ENCODE data around the gene AK3.

DNA sequence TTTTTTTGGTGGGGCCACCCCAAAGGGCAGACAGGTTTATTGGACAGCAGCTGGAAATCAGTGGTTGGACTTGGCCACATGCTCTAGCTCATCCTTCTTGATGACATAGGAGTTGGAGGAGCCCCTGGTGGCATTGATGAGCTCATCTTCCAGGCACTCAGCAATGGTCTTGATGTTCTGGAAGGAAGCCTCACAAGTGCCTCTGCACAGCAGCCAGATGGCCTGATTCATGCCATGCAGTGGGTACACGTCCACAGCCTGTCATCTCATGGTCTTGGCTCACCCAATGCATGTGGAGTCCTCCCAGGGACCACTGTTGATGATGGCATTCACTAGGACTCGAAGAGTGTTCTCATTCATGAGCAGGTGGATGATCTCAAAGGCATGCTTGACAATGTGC, 40.4 kb upstream of the AK3 start:
- TF ChIP-seq, protein P1, sequence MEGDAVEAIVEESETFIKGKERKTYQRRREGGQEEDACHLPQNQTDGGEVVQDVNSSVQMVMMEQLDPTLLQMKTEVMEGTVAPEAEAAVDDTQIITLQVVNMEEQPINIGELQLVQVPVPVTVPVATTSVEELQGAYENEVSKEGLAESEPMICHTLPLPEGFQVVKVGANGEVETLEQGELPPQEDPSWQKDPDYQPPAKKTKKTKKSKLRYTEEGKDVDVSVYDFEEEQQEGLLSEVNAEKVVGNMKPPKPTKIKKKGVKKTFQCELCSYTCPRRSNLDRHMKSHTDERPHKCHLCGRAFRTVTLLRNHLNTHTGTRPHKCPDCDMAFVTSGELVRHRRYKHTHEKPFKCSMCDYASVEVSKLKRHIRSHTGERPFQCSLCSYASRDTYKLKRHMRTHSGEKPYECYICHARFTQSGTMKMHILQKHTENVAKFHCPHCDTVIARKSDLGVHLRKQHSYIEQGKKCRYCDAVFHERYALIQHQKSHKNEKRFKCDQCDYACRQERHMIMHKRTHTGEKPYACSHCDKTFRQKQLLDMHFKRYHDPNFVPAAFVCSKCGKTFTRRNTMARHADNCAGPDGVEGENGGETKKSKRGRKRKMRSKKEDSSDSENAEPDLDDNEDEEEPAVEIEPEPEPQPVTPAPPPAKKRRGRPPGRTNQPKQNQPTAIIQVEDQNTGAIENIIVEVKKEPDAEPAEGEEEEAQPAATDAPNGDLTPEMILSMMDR (IDR thresholded peaks at IDR 0.05; ENCODE audit: extremely low read depth in 1 of 2, insufficient read depth in 1 of 2, low read depth in 1 of 2, low read length in 2 of 2): no peak
- TF ChIP-seq POLR2A (IDR thresholded peaks at IDR 0.05; ENCODE audit: low read depth, low read length) (no peak), MYC (IDR thresholded peaks at IDR 0.05; ENCODE audit: low read depth, low read length) (no peak), POLR2AphosphoS5 (IDR thresholded peaks at IDR 0.05; ENCODE audit: insufficient read depth, low read depth, low read length) (no peak), EZH2 (IDR thresholded peaks at IDR 0.05; ENCODE audit: borderline replicate concordance, low read depth, low read length, severe bottlenecking) (no peak), FOS (IDR thresholded peaks at IDR 0.05; ENCODE audit: borderline replicate concordance, insufficient read depth, low read length) (no peak), GATA2 (IDR thresholded peaks at IDR 0.05; ENCODE audit: insufficient read depth, insufficient read length, low read depth, low read length) (no peak), MAX (IDR thresholded peaks at IDR 0.05; ENCODE audit: insufficient read depth, insufficient read length) (no peak)
